Measurements from ENCODE around the gene SERPINB2.

DNA sequence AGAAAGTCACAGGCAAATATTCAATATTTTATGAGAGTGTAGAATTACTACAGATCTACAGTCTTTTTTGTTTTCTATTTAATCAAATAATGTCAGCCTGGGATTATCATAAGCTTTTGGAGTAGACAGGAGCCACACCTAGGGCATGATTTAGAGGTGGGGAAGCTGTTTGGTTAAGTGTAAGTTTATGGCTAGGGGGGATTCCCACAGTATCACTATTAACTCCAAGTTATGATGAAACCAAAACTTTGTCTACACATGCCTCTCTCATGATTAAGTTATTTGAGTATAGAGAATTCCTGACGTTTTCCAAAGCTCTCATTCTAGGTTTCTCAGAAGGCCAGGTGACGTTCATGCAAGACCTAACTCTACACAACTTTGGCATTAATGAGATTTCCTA, 22.4 kb downstream of the SERPINB2 start:
- TF ChIP-seq E2F4 (CRISPR knock-in tag; IDR thresholded peaks at IDR 0.05; ENCODE audit: borderline replicate concordance, low read depth) (no peak), CREB1 (CRISPR knock-in tag; IDR thresholded peaks at IDR 0.05) (no peak), ZNF138 (CRISPR knock-in tag; conservative IDR thresholded peaks at IDR 0.05) (no peak), TP53 (CRISPR knock-in tag; IDR thresholded peaks at IDR 0.05) (no peak), CTCF (IDR thresholded peaks at IDR 0.05) (no peak), TEAD1 (CRISPR knock-in tag; IDR thresholded peaks at IDR 0.05) (no peak), JUN (CRISPR knock-in tag; IDR thresholded peaks at IDR 0.05) (no peak), ZNF512 (CRISPR knock-in tag; IDR thresholded peaks at IDR 0.05; ENCODE audit: borderline replicate concordance) (no peak), MAX (CRISPR knock-in tag; IDR thresholded peaks at IDR 0.05) (no peak), NR1H2 (CRISPR knock-in tag; IDR thresholded peaks at IDR 0.05) (no peak), TEAD4 (CRISPR knock-in tag; IDR thresholded peaks at IDR 0.05) (no peak)
- TF ChIP-seq, protein P1, sequence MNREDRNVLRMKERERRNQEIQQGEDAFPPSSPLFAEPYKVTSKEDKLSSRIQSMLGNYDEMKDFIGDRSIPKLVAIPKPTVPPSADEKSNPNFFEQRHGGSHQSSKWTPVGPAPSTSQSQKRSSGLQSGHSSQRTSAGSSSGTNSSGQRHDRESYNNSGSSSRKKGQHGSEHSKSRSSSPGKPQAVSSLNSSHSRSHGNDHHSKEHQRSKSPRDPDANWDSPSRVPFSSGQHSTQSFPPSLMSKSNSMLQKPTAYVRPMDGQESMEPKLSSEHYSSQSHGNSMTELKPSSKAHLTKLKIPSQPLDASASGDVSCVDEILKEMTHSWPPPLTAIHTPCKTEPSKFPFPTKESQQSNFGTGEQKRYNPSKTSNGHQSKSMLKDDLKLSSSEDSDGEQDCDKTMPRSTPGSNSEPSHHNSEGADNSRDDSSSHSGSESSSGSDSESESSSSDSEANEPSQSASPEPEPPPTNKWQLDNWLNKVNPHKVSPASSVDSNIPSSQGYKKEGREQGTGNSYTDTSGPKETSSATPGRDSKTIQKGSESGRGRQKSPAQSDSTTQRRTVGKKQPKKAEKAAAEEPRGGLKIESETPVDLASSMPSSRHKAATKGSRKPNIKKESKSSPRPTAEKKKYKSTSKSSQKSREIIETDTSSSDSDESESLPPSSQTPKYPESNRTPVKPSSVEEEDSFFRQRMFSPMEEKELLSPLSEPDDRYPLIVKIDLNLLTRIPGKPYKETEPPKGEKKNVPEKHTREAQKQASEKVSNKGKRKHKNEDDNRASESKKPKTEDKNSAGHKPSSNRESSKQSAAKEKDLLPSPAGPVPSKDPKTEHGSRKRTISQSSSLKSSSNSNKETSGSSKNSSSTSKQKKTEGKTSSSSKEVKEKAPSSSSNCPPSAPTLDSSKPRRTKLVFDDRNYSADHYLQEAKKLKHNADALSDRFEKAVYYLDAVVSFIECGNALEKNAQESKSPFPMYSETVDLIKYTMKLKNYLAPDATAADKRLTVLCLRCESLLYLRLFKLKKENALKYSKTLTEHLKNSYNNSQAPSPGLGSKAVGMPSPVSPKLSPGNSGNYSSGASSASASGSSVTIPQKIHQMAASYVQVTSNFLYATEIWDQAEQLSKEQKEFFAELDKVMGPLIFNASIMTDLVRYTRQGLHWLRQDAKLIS (CRISPR knock-in tag; IDR thresholded peaks at IDR 0.05; ENCODE audit: borderline replicate concordance) = no peak

Measured in WTC11 (cell line).